Measurements from ENCODE around the gene TSEN2. TPM values are rescaled to one million over a fixed set of nuclear protein-coding genes. Genes with fewer than 3 reads are reported as not detected.

TSEN2 gene
- total RNA-seq, 2 donors from 2014 or later = 13.7 to 21.1 TPM

DNA sequence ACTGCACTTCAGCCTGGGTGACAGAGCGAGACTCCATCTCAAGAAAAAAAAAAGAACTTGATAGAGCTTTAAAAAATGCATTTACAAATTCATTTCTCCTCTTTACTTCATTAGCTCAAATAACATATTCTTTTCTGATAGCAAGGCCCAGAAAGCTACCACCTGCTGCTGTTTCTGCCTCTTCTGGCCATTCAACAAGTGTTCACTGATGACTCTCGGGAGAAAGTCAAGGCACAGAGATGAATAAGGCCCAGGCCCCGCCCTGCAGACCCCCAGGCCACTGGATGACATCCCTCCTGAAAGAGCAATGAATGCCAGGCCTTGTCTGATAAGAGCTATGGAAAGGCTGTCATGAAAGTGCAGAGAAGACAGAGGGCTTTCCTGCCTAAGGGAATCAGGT is 13.6 kb upstream of the TSEN2 start:
- no peak for DNase-seq
- no peaks in the 10 kb centered on the region for H3K4me1 ChIP-seq
- no peak overlapping the region for H3K9ac ChIP-seq (ENCODE audit: low read depth in 2 of 2, low read length in 2 of 2)
- TF ChIP-seq, protein P1, sequence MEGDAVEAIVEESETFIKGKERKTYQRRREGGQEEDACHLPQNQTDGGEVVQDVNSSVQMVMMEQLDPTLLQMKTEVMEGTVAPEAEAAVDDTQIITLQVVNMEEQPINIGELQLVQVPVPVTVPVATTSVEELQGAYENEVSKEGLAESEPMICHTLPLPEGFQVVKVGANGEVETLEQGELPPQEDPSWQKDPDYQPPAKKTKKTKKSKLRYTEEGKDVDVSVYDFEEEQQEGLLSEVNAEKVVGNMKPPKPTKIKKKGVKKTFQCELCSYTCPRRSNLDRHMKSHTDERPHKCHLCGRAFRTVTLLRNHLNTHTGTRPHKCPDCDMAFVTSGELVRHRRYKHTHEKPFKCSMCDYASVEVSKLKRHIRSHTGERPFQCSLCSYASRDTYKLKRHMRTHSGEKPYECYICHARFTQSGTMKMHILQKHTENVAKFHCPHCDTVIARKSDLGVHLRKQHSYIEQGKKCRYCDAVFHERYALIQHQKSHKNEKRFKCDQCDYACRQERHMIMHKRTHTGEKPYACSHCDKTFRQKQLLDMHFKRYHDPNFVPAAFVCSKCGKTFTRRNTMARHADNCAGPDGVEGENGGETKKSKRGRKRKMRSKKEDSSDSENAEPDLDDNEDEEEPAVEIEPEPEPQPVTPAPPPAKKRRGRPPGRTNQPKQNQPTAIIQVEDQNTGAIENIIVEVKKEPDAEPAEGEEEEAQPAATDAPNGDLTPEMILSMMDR (IDR thresholded peaks at IDR 0.05) = no peak
- H3K36me3 ChIP-seq = no peaks in the 10 kb centered on the region
- no peaks in the 10 kb centered on the region for H3K9me3 ChIP-seq
- no peak overlapping the region for H3K27ac ChIP-seq
- H3K27me3 ChIP-seq = no peaks in the 10 kb centered on the region
- H3K4me3 ChIP-seq = no peak overlapping the region
- intact Hi-C loops (cut with DNase I) = no loop called here

GRCh38 chr3:12471241-12471640 is 13.0 kb upstream of the TSEN2 start:
- no peaks in the 10 kb centered on the region for H3K36me3 ChIP-seq
- H3K9ac ChIP-seq (ENCODE audit: low read depth in 2 of 2, low read length in 2 of 2) = no peak overlapping the region
- no peaks in the 10 kb centered on the region for H3K27me3 ChIP-seq
- TF ChIP-seq, protein P1 (IDR thresholded peaks at IDR 0.05) = no peak
- intact Hi-C loops (cut with DNase I) = no loop called here
- no peak overlapping the region for H3K4me3 ChIP-seq
- no peak overlapping the region for H3K27ac ChIP-seq
- H3K9me3 ChIP-seq = no peaks in the 10 kb centered on the region
- peak; percentile 54 for DNase-seq
- H3K4me1 ChIP-seq = peaks cover 4% of the 10 kb centered on the region

DNA sequence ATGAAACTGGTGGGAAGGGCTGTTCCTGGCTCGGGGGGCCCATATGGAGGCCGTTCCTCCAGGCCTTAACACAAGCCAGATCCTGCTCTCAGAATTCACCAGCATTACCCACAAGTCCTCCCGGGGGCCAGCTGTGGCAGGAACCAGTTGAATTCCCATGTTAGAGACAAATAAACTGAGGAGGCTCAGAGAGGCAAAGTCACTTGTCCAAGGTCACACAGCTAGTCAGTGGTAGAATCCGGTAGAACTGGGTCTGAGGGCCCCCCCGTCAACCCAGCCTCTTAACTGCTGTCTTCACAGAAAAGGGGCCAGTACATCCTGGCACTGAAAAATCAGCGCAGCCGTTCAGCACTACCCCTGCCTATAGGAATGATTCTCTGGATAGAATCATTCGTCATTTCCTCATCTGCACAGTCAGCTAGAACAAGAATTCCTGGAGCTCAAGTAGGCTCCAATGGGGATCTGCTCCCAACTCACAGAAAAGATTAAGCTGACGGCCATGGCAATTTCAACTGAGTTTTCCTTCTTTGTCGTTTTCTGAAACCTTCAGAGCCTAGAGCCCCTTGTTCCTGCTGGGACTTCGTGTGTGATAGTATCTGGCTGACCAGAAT is 12.2 kb upstream of the TSEN2 start:
- intact Hi-C loops (cut with DNase I) = no loop called here
- no peak for DNase-seq
- Histone ChIP-seq H3K36me3 (no peaks in the 10 kb centered on the region), H3K27me3 (no peaks in the 10 kb centered on the region), H3K27ac (no peak overlapping the region), H3K9ac (ENCODE audit: low read depth in 2 of 2, low read length in 2 of 2) (no peak overlapping the region), H3K4me1 (peaks cover 9% of the 10 kb centered on the region), H3K4me3 (no peak overlapping the region), H3K9me3 (no peaks in the 10 kb centered on the region)
- TF ChIP-seq, protein P1 (IDR thresholded peaks at IDR 0.05) = no peak

DNA sequence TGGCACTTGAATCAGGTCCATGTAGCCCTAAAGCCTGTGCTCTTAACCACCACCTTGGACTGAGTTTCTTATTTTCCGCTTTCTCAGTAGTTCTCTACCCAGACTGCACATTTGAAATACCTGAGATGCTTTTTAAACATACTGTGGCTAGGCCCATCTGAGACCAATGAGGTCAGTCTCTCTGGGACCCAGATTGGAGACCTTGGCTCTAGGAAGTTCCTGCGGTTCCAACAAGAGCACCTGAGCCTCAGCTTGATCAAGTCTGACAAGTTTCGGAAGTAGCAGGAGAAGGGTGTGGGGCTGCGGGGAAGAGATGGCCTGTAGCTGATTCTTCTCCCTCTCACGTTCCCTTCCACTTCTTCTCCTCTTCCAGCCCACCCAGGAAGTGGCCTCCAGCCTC is 11.5 kb upstream of the TSEN2 start:
- Histone ChIP-seq H3K27me3 (no peaks in the 10 kb centered on the region), H3K27ac (no peak overlapping the region), H3K9ac (ENCODE audit: low read depth in 2 of 2, low read length in 2 of 2) (no peak overlapping the region), H3K4me1 (peaks cover 9% of the 10 kb centered on the region), H3K9me3 (no peaks in the 10 kb centered on the region), H3K4me3 (no peak overlapping the region), H3K36me3 (no peaks in the 10 kb centered on the region)
- TF ChIP-seq, protein P1 (IDR thresholded peaks at IDR 0.05) = no peak
- no peak for DNase-seq
- intact Hi-C loops (cut with DNase I) = no loop called here

DNA sequence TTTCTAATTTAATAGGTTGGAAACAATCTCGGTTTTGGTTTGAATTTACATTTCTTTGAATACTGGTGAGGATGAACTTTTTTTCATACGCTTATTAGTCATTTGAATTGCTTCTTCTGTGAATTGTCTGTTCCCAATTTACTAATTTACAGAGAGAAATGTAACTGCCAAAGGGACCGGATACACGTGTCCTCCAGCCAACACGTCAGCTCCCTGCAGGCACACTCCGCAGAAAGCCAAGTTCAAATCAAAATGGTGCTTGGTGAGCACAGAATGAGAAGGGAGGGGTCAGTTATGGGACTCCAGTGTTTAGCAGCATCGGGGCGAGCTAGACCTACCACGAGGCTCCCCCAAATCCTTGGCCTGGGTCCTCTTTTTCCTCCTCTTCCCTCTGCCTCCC is 10.8 kb upstream of the TSEN2 start:
- H3K27ac ChIP-seq = no peak overlapping the region
- intact Hi-C loops (cut with DNase I) = no loop called here
- no peak overlapping the region for H3K4me3 ChIP-seq
- no peaks in the 10 kb centered on the region for H3K27me3 ChIP-seq
- DNase-seq = no peak
- H3K9me3 ChIP-seq = no peaks in the 10 kb centered on the region
- H3K9ac ChIP-seq (ENCODE audit: low read depth in 2 of 2, low read length in 2 of 2) = no peak overlapping the region
- H3K36me3 ChIP-seq = no peaks in the 10 kb centered on the region
- TF ChIP-seq, protein P1 (IDR thresholded peaks at IDR 0.05) = no peak
- H3K4me1 ChIP-seq = peaks cover 9% of the 10 kb centered on the region
